ENCODE data around the gene NDUFS8.

- peak; percentile 64 for TF ChIP-seq CTCF (conservative IDR thresholded peaks at IDR 0.05; ENCODE audit: low read length)
- no peak for TF ChIP-seq EZH2phosphoT487 (IDR thresholded peaks at IDR 0.05; ENCODE audit: borderline replicate concordance)
These were observed 20.9 kb upstream of the NDUFS8 start for GRCh38 chr11:68009391-68010089.
